Fibroblast of mammary gland (primary cell): ENCODE measurements around the gene GRIN2C.

Source experiments
- DNase-seq: peaks from one replicate; pipeline ENCODE4 v3.0.0-alpha.2; 2010; ENCODE audit warnings: low read depth
- H3K4me3 ChIP-seq: 2 replicates; pipeline ENCODE4 v1.5.1; 2011; ENCODE audit warnings: low read depth, mild to moderate bottlenecking, low read length, moderate library complexity; ENCODE audit not compliant: control insufficient read depth
- CTCF ChIP-seq: conservative IDR thresholded peaks from 2 replicates; pipeline ENCODE4 v1.5.1; 2011; ENCODE audit warnings: low read depth, low read length, inconsistent platforms; ENCODE audit not compliant: control insufficient read depth, insufficient read depth

Gene GRIN2C

GRCh38 chr17:74792586-74793105, 67.0 kb downstream of the GRIN2C start:
- no peak for TF ChIP-seq CTCF
- DNase-seq = no peak

More at GRCh38 chr17:74792586-74793105, 67.0 kb downstream of the GRIN2C start:
- no peak overlapping the region for H3K4me3 ChIP-seq
